SJCRH30 (cell line): ENCODE measurements around the gene NOS3. TPM values are rescaled to one million over a fixed set of nuclear protein-coding genes. Genes with fewer than 3 reads are reported as not detected.

ENCODE experiments used
- DNase-seq, 2 experiments: peaks; one replicate each; pipeline ENCODE4 v3.0.0-alpha.2; 2015 to 2020
- H3K27ac ChIP-seq: fragments of 250-450 bp; sonication (Bioruptor Pico); 2 replicates; pipeline ENCODE4 v1.5.1; 2020; ENCODE audit warnings: mild to moderate bottlenecking, moderate library complexity
- H3K27me3 ChIP-seq: fragments of 250-450 bp; sonication (Bioruptor Pico); 2 replicates; pipeline ENCODE4 v1.5.1; 2020; ENCODE audit warnings: mild to moderate bottlenecking, moderate library complexity
- H3K36me3 ChIP-seq: fragments of 250-450 bp; sonication (Bioruptor Pico); 2 replicates; pipeline ENCODE4 v1.5.1; 2020; ENCODE audit warnings: mild to moderate bottlenecking, moderate library complexity
- H3K4me1 ChIP-seq: fragments of 250-450 bp; sonication (Bioruptor Pico); 2 replicates; pipeline ENCODE4 v1.5.1; 2020; ENCODE audit warnings: mild to moderate bottlenecking, moderate library complexity
- H3K4me3 ChIP-seq: fragments of 250-450 bp; sonication (Bioruptor Pico); 2 replicates; pipeline ENCODE4 v1.5.1; 2020; ENCODE audit warnings: mild to moderate bottlenecking, moderate library complexity
- H3K9me3 ChIP-seq: fragments of 250-450 bp; sonication (Bioruptor Pico); replicated peaks from 2 replicates; pipeline ENCODE4 v1.5.1; 2020; ENCODE audit warnings: mild to moderate bottlenecking, moderate library complexity
- total RNA-seq: library from RNA; depleted of rRNA; stranded (reverse); fragments of >200 nt; shearing (Covaris generic); gene quantifications from 2 replicates; pipeline ENCODE4 v1.2.3, GENCODE V29; 2014

The NOS3 gene
- total RNA-seq, 1 experiment from 2014 or later: 0.20 TPM

- no peaks in the 10 kb centered on the region for H3K36me3 ChIP-seq
These were observed 2.7 kb downstream of the NOS3 start for GRCh38 chr7:150993511-150993910.

DNA sequence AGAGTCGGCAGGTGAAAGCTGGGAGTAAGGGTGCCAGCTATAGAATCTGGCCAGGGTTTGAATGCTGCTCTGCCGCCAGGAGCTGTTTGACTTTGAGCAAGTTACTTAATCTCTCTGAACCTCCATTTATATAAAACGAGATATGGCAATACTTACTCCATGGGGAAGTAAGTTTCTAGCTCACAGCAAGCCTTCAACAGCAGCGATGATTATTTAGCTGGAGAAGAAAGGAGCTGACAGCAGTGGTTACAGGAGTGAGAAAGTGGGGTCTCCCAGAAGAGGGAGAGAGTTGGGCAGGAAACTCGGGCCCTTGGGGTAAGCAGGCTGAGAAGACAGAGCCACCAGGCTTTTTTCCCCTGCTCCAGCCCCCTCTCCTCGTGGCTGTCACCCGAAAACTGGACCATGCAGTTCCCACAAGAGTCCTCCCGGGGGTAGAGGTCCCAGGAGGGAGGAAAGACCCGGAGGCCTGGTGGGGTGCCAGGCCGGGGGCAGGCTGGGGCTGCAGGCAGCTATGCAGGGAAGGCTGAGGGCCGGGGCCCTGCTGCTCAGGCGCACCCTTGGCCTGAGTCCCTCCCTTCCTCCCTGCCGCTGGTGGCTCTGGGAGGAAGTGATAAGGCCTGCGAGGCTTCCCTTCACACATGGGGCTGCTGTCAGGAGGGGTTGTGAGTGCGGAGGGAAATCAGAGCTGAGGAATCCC, 3.5 kb downstream of the NOS3 start:
- Histone ChIP-seq H3K27me3 (peaks cover 13% of the 10 kb centered on the region), H3K4me1 (no peaks in the 10 kb centered on the region), H3K36me3 (no peaks in the 10 kb centered on the region), H3K4me3 (no peak overlapping the region), H3K9me3 (no peaks in the 10 kb centered on the region), H3K27ac (no peak overlapping the region)
- DNase-seq: peak in 1 of 2 experiments; percentile 49

More at GRCh38 chr7:150993511-150993910, 2.7 kb downstream of the NOS3 start:
- no peak for DNase-seq
- no peak overlapping the region for H3K27ac ChIP-seq
- H3K4me1 ChIP-seq: no peaks in the 10 kb centered on the region
- H3K27me3 ChIP-seq: peaks cover 13% of the 10 kb centered on the region
- no peaks in the 10 kb centered on the region for H3K9me3 ChIP-seq
- no peak overlapping the region for H3K4me3 ChIP-seq

GRCh38 chr7:150994838-150995510, 4.2 kb downstream of the NOS3 start:
- peaks cover 13% of the 10 kb centered on the region for H3K27me3 ChIP-seq
- H3K27ac ChIP-seq: no peak overlapping the region
- no peaks in the 10 kb centered on the region for H3K9me3 ChIP-seq
- no peaks in the 10 kb centered on the region for H3K36me3 ChIP-seq
- DNase-seq: peak in 1 of 2 experiments; percentile 33
- H3K4me1 ChIP-seq: no peaks in the 10 kb centered on the region
- H3K4me3 ChIP-seq: no peak overlapping the region

GRCh38 chr7:150996376-150997074, 5.7 kb downstream of the NOS3 start:
- no peaks in the 10 kb centered on the region for H3K4me1 ChIP-seq
- H3K27me3 ChIP-seq: peaks cover 16% of the 10 kb centered on the region
- no peaks in the 10 kb centered on the region for H3K36me3 ChIP-seq
- peak in 1 of 2 experiments; percentile 40 for DNase-seq
- no peaks in the 10 kb centered on the region for H3K9me3 ChIP-seq
- H3K27ac ChIP-seq: no peak overlapping the region
- no peak overlapping the region for H3K4me3 ChIP-seq

DNA sequence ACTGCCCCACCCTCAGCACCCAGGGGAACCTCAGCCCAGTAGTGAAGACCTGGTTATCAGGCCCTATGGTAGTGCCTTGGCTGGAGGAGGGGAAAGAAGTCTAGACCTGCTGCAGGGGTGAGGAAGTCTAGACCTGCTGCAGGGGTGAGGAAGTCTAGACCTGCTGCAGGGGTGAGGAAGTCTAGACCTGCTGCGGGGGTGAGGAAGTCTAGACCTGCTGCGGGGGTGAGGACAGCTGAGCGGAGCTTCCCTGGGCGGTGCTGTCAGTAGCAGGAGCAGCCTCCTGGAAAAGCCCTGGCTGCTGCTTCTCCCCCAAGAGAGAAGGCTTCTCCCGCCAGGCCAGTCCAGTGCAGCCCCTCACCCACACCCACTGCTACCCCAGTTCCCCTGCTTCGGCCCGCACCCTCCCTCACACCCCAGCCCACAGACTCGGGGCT, 6.3 kb downstream of the NOS3 start:
- no peaks in the 10 kb centered on the region for H3K9me3 ChIP-seq
- H3K4me3 ChIP-seq: no peak overlapping the region
- H3K36me3 ChIP-seq: no peaks in the 10 kb centered on the region
- H3K4me1 ChIP-seq: no peaks in the 10 kb centered on the region
- peaks cover 16% of the 10 kb centered on the region for H3K27me3 ChIP-seq
- no peak overlapping the region for H3K27ac ChIP-seq
- DNase-seq: no peak

DNA sequence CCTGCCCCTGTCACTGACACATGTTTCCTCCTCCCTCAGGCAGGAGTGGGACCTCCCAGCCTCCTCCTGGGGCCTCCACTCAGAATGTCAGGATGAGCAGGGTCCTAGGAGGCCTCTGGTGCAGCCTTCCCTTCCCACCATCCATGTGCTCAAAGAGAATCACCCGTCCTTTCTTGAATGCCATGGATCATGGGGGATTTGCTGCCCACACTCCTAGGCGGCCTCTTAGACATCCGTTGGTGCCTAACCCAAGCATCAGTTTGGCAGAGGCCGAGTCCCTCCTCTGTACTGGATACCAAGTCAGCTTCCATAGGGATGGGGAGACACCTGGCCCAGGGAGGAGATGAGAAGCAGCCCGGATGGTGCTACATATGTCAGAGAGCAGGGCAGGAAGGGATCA, 7.0 kb downstream of the NOS3 start:
- Histone ChIP-seq H3K27me3 (peaks cover 16% of the 10 kb centered on the region), H3K4me1 (no peaks in the 10 kb centered on the region), H3K27ac (no peak overlapping the region), H3K4me3 (no peak overlapping the region), H3K9me3 (no peaks in the 10 kb centered on the region), H3K36me3 (no peaks in the 10 kb centered on the region)
- DNase-seq: no peak

GRCh38 chr7:150998341-150998740, 7.5 kb downstream of the NOS3 start:
- Histone ChIP-seq H3K27me3 (peaks cover 16% of the 10 kb centered on the region), H3K4me3 (no peak overlapping the region), H3K9me3 (no peaks in the 10 kb centered on the region), H3K27ac (no peak overlapping the region), H3K4me1 (no peaks in the 10 kb centered on the region), H3K36me3 (no peaks in the 10 kb centered on the region)
- no peak for DNase-seq

- H3K36me3 ChIP-seq: no peaks in the 10 kb centered on the region
- H3K4me3 ChIP-seq: no peak overlapping the region
- H3K27me3 ChIP-seq: peaks cover 16% of the 10 kb centered on the region
- no peaks in the 10 kb centered on the region for H3K9me3 ChIP-seq
- H3K27ac ChIP-seq: no peak overlapping the region
- H3K4me1 ChIP-seq: no peaks in the 10 kb centered on the region
- no peak for DNase-seq
These were observed 8.2 kb downstream of the NOS3 start for GRCh38 chr7:150999001-150999400.

DNA sequence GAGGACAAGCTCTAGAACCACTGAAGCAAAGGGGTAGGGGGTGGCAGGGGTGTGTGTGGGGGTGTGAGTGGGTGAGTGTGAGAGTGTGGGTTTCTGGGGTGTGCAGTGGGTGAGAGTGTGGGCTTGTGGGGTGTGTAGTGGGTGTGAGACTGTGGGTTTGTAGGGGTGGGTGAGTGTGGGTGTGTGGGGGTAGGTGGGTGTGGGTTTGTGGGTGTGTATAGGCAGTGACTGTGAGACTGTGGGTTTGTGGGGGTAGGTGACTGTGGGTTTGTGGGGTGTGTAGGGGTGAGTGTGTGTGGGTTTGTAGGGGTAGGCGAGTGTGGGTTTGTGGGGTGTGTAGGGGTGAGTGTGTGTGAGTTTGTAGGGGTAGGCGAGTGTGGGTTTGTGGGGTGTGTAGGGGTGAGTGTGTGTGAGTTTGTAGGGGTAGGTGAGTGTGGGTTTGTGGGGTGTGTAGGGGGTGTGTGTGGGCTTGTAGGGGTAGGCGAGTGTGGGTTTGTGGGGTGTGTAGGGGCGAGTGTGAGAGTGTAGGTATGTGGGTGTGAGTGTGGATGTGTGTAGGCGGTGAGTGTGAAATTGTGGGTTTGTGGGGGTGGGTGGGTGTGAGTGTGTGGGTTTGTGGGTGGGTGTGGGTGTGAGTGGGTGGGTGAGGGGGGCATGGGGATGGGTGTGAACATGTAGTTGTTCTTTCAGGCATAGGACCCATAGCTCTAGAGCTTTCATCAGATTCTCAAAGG, 8.8 kb downstream of the NOS3 start:
- H3K9me3 ChIP-seq: no peaks in the 10 kb centered on the region
- no peak overlapping the region for H3K27ac ChIP-seq
- H3K36me3 ChIP-seq: no peaks in the 10 kb centered on the region
- H3K4me1 ChIP-seq: no peaks in the 10 kb centered on the region
- H3K27me3 ChIP-seq: peaks cover 16% of the 10 kb centered on the region
- no peak overlapping the region for H3K4me3 ChIP-seq
- DNase-seq: no peak

DNA sequence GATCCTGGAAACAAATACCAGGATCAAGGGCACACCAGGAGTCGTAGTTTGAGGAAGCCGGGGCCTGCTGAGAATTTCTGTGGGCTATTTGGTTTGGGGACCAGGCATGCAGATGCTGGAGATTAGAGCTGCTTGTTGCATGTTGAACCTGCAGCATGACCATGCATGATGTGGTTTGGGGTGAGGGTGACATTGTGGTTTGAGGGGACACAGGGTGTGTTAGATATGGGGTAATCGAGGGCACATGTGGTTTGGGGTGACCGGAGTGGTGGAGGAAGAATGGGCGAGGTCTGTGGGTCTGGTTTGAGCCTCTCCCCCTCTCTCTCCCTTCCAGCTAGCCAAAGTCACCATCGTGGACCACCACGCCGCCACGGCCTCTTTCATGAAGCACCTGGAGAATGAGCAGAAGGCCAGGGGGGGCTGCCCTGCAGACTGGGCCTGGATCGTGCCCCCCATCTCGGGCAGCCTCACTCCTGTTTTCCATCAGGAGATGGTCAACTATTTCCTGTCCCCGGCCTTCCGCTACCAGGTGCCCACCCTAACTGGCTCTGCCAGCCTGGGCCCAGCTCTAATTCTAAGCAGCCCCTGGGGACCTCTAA, 10.2 kb downstream of the NOS3 start:
- no peaks in the 10 kb centered on the region for H3K4me1 ChIP-seq
- DNase-seq: no peak
- no peaks in the 10 kb centered on the region for H3K9me3 ChIP-seq
- H3K4me3 ChIP-seq: no peak overlapping the region
- no peaks in the 10 kb centered on the region for H3K36me3 ChIP-seq
- H3K27ac ChIP-seq: no peak overlapping the region
- H3K27me3 ChIP-seq: peaks cover 16% of the 10 kb centered on the region

- H3K36me3 ChIP-seq: no peaks in the 10 kb centered on the region
- H3K27me3 ChIP-seq: peaks cover 18% of the 10 kb centered on the region
- H3K27ac ChIP-seq: no peak overlapping the region
- no peak overlapping the region for H3K4me3 ChIP-seq
- H3K4me1 ChIP-seq: no peaks in the 10 kb centered on the region
- no peak for DNase-seq
- H3K9me3 ChIP-seq: no peaks in the 10 kb centered on the region
These were observed 10.7 kb downstream of the NOS3 start for GRCh38 chr7:151001546-151001945.

GRCh38 chr7:151003572-151003971, 12.8 kb downstream of the NOS3 start:
- no peaks in the 10 kb centered on the region for H3K9me3 ChIP-seq
- H3K36me3 ChIP-seq: no peaks in the 10 kb centered on the region
- no peaks in the 10 kb centered on the region for H3K4me1 ChIP-seq
- no peak overlapping the region for H3K27ac ChIP-seq
- DNase-seq: no peak
- H3K4me3 ChIP-seq: no peak overlapping the region
- peaks cover 12% of the 10 kb centered on the region for H3K27me3 ChIP-seq

DNA sequence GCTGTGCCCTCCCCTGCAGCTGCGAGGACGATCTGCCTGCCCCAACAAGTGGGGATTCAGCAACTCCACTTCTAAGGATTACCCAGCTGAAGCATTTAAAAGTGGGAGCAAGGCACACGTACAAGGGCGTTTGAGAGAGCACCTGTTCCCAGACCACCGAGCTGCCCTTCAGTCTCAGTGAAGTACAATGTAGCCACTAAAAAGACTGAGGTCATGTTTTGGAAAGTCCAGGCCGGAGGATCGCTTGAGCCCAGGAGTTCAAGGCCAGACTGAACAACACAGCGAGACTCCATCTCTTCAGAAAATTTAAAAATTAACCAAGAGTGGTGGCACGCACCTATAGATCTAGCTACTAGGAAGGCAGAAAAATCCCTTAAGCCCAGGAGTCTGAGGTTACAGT, 14.7 kb downstream of the NOS3 start:
- Histone ChIP-seq H3K36me3 (no peaks in the 10 kb centered on the region), H3K4me1 (no peaks in the 10 kb centered on the region), H3K9me3 (no peaks in the 10 kb centered on the region), H3K27ac (no peak overlapping the region), H3K27me3 (peaks cover 24% of the 10 kb centered on the region), H3K4me3 (no peak overlapping the region)
- DNase-seq: no peak

- no peaks in the 10 kb centered on the region for H3K9me3 ChIP-seq
- H3K36me3 ChIP-seq: no peaks in the 10 kb centered on the region
- DNase-seq: no peak
- peaks cover 33% of the 10 kb centered on the region for H3K27me3 ChIP-seq
- H3K4me1 ChIP-seq: no peaks in the 10 kb centered on the region
- no peak overlapping the region for H3K4me3 ChIP-seq
- H3K27ac ChIP-seq: no peak overlapping the region
These were observed 15.9 kb downstream of the NOS3 start for GRCh38 chr7:151006590-151007300.
